CD4-positive, alpha-beta T cell treated with Interferon gamma for 1 hour (primary cell): ENCODE data around the gene ATF7IP2.
A peak's percentile ranks its signal among the peaks of the same experiment; 100 is the strongest.
"Not testable (repeated sequence)": the region's sequence is repeated elsewhere in the genome, so short reads cannot be mapped to it uniquely, and the experiment has no call there.

Source experiments
- DNase-seq: peaks from one replicate; pipeline ENCODE4 v3.0.0-alpha.2; 2020

Gene ATF7IP2, protein sequence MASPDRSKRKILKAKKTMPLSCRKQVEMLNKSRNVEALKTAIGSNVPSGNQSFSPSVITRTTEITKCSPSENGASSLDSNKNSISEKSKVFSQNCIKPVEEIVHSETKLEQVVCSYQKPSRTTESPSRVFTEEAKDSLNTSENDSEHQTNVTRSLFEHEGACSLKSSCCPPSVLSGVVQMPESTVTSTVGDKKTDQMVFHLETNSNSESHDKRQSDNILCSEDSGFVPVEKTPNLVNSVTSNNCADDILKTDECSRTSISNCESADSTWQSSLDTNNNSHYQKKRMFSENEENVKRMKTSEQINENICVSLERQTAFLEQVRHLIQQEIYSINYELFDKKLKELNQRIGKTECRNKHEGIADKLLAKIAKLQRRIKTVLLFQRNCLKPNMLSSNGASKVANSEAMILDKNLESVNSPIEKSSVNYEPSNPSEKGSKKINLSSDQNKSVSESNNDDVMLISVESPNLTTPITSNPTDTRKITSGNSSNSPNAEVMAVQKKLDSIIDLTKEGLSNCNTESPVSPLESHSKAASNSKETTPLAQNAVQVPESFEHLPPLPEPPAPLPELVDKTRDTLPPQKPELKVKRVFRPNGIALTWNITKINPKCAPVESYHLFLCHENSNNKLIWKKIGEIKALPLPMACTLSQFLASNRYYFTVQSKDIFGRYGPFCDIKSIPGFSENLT

DNA sequence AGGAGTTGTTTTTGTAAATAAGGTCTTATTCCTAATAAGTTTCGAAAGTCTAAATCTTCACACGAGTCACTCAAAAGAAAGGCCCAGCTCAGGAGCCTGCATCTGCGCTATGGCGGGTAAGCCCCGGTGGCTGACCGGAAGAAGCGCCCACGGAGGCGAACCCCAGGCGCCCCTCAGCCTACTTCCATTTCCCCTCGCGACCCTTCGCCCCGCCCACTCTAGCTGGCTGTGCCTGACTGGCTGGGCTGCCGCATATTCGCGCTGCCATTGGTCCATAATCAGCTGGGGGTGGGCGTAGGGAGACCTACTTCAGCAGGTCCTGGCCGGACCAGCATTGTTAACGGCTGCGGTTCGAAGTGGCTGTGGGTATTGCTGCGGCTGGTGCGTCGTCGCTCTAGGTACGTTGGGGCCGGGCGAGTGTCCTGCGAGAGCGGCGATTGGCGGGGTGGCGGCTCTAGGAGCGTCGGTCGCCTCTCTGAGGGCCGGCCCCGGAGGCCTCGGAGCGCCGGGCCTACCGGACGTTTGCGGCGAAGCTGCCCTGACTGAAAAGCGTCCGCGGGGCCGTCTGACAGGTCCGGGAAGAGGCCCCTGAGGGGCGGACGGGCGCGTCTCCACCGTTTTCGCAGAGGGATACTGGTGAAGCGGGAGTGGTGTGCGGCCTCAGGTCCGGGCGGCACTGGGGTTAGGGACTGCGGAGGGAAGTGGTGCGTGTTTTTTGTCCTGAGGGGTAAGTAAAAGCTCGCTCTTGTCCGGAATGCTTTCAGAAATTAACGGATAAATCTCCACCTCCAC is at the start of gene ATF7IP2:
Gene ATF7IP2 (plus strand): TSS at position 337 of the 792 bp plus-strand sequence. CDS start 44,560 bp downstream, outside the sequence.
- DNase-seq, result peak; percentile 92

DNA sequence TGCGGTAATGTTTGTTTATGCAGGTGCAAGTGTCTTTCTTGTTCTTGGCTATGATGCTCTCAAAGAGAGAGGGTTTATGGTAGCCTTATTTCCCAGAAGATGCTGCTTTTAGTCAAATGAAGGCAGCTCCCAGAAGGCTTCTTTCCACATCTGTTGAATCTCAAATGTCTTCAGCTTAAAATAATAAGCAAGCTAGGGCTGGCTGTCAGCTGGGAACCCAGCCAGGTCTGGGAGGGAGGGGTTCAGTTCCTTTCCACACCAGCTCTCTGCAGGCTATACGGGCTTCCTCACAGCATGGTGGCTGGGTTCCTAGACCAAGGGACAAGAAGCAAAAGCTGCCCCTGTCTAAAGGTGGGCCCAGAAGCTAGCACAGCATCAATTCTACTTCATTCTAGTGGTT is 47.4 kb upstream of the ATF7IP2 start:
- DNase-seq, result no peak

DNA sequence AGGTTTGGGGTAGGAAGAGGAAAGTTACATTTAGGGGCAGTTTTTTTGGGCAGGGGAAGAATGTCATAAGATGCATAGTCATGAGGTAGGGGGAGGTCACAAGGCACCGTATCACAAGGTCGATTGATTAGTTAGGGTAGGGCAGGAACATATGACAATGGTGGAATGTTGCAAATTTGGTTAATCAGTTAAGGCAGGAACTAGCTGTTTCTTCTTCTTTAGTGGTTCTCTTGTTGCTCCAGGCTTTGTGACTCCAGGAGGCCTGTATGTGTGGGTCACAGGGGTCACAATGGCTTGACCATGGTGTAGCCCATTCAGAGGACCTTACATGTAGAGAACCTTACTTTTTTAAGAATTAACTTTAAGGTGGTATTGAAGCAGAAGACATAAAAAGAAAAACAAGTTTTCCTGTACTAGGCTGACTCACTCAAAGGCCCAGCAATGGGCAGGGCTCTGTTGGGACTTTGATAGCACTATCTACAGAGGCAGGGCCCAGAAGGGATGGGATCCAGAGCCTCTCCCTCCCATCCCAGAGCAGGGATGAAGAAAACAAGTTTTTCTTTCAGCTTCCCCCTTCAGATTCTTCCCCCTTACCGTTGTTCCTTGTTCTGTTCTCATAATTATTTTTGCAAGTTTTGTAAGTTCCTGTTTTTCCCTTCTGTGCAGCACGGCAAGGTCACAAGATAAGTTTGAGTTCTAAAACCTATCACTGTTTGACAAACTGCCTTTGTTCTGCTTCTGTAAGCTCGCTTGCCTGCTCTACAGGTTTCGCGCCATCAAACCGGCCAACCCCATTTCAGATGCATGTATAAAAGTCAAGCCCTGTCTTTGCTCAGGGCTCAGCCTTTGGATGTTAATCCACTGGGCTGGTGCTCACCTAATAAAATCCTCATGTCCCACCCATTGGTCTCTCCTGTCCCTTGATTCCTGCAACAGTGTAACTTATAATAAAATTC is 45.8 kb upstream of the ATF7IP2 start:
- peak; percentile 9 for DNase-seq

DNA sequence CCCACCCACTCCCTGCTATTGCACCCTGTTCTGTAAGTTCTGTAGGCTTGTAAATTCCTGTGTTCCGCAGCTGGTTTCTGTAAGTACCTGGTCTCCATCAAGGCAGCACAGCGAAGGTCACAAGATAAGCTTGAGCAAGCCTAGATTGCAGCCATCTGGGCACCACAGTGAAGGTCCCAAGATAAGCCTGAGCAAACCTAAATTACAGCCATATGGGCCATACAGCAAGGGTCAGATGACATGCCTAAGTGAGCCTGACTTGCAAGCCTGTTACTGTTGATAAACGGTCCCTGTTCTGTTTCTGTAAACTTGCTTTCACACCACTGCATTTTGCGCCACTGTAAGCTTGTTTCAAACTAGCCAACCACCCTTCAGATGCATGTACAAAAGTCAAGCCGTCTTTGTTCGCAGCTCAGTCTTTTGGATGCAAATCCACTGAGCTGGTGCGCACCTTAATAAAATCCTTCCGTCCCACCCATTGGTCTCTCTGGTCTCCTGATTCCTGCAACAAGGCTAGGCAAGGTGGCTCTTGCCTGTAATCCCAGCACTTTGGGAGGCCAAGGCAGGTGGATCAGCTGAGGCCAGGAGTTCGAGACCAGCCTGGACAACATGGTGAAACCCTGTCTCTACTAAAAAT is 42.6 kb upstream of the ATF7IP2 start:
- no peak for DNase-seq

DNA sequence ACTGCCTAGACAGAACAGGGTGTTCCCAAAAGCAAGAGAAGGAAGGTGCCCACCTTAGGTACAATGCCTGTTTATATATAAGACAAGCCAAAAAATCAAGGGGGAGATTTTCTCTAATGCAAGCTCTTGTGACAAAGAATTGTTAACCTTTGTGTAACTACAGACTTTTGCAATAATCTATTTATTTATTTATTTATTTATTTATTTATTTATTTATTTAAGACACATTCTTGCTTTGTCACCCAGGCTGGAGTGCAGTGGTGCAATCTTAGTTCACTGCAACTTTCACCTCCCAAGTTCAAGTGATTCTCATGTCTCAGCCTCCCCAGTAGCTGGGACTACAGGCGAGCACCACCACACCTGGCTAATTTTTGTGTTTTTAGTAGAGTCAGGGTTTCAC is 41.2 kb upstream of the ATF7IP2 start:
- DNase-seq, result not testable (repeated sequence)

DNA sequence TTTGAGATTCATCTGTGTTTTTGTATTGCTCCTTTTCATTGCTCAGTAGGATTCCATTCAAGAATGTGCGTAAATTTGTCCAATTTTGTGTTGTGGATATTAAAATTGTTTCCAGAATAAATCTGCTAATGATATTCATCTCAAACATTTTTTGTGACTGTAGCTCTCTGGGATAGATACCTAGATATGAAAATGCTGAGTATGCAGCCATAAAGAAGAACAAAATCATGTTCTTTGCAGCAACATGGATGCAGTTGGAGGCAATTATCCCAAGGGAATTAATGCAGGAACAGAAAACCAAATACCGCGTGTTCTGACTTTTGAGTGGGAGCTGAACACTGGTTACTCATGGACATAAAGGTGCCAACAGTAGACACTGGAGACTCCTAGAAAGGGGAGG is 40.2 kb upstream of the ATF7IP2 start:
- DNase-seq, result no peak

DNA sequence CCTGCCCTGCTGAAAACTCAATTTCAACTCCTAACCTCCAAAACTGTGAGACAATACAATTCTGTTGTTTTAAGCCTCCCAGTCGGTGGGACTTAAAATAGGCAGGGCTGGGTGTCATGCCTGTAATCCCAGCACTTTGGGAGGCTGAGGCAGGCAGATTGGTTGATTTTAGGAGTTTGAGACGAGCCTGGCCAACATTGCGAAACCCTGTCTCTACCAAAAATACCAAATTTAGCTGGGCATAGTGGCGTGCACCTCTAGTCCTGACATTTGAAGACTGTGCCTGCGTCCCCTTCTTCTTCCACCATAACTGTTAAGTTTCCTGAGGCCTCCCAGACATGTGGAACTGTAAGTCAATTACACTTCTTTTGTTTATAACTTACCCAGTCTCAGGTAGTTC is 36.0 kb upstream of the ATF7IP2 start:
- DNase-seq, result no peak

DNA sequence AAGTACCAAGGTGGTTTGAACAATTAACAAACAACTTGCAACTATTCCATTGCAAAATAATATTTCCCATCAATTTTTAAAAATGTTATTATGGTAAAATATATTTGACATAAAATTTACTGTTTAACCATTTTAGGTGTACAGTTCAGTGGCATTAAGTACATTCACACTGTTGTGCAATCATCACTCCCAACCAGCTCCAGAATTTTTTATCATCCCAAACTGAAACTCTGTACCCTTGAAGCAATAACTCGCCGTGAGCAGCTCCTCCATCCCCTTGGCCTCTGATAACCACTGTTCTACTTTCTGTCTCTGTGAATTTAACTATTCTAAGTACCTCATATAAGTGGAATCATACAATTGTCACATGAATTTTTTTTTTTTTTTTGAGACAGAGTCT is 33.6 kb upstream of the ATF7IP2 start:
- no peak for DNase-seq

DNA sequence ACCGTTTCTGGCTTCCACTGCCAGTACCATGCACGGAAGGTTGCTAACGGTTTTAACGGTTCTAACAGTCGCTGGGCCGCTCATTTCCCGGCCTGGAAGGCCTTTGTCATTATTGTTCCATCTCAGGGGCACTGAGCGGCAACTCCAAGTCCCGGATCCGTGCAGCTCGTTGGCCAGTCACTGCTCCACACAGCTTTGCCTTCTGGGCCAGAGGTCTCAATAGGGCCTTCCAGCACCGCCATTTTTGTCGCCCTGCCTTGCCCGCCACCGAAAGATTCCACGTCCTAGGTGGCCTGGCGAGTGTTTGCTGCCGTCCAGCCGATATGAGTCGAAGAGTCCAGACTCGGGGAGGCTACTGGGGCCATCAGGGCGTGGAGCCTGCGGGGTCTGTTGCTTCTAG is 30.3 kb upstream of the ATF7IP2 start:
- DNase-seq, result no peak

DNA sequence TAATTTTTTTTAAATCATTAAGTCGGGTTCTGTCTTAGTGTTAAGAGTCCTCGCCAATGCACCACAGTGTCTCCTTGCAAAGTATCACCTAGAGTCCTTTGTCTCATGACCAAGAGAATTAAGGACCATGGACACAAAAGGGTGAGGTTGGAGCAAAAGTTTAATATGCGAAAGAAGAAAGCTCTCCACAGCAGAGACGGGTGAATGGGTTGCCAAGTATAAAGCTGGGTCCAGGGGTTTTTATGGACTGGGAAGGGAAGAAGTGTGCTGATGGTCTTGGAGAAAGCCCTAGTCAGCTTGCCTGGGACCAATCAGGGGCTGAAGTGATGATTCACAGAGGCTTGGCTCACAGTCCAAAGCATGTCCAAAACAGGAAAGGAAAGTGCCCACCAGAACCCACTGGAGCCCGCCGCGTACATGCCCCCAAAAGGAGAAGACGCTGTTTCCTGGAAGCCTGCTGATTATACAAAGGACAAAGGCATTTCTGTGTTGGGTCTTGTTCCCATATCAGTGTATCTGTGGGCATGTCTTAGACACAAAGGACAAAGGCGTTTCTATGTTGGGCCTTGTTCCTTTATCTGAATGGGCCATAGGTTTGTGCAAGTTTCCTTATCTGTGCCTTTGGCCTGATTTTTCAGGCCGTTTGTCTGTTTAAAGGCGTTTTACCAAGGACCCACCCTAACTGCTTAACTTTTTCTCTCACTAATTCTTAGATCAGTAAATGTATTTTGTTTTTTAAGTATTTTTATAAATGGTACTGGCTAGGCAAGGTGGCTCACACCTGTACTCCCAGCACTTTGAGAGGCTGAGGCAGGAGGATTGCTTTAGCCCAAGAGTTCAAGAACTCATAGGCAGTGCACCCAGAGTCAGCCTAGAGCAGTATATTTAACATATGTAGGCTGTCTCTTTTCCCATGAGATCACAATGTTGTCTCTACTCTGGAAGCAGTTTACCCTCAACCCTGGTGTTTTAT is 28.7 kb upstream of the ATF7IP2 start:
- DNase-seq, result no peak

DNA sequence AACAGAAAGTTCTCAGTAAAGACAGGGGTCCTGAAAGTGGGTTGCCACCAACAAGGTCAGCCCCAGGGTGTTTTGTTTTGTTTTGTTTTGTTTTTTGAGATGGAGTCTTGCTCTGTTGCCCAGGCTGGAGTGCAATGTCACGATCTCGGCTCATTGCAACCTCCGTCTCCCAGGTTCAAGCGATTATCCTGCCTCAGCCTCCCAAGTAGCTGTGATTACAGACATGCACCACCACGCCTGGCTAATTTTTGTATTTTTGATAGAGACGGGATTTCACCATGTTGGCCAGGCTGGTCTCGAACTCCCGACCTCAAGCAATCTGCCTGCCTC is 24.1 kb upstream of the ATF7IP2 start:
- not testable (repeated sequence) for DNase-seq

DNA sequence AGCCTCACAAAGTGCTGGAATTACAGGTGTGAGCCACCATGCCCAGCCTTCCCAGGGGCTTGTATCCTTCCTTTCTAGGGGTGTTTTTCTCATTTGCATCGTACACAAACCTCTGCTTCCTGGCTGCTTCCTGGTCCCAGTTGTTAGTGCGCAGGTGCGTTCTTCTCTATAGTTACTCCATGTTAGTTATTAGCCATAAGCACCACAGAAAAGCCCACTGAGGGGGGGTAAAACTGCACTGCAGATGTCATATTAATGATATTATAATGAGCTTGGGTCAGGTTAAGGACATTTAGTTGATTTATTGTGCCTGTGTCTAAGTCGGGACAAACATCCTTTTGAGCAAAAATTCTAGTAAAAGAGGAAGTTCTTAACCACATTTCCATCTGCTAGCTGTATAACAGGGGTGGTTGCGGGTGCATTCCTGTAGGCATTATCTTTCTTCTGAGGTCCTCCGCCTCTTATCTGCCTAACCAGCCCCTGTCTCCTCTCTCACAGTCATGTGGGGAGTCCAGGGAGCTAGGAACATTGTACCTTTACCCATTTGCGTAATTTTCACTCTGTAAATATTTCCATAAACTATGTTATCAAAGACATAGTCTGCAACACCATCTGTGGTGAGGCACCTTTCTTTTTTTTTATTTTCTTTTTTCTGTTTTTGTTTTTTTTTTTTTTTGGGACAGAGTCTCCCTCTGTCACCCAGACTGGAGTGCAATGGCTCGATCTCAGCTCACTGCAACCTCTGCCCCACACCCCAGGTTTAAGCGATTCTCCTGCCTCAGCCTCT is 23.6 kb upstream of the ATF7IP2 start:
- no peak for DNase-seq

DNA sequence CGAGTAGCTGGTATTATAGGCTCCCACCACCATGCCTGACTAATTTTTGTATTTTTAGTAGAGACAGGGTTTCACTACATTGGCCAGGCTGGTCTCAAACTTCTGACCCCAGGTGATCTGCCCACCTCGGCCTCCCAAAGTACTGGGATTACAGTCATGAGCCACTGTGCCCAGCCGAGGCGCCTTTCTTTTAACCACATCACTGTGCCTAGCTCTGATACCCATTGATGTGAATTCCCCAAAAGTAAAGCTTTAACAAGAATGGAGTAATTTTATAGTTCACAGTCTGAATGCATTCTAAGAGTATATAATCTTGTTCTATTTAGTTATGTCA is 23.0 kb upstream of the ATF7IP2 start:
- DNase-seq, result not testable (repeated sequence)

DNA sequence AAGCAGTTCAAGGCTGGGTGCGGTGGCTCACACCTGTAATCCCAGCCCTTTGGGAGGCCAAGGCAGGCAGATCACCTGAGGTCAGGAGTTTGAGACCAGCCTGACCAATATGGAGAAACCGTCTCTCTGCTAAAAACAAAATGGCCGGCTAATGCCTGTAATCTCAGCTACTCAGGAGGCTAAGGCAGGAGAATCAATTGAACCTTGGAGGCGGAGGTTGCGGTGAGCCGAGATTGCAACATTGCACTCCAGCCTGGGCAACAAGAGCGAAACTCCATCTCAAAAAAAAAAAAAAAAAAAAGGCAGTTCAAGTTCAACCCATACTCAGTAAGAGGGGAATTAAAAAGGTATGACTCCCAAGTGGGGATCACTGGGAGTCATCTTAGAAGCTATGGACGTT is 19.2 kb upstream of the ATF7IP2 start:
- DNase-seq, result not testable (repeated sequence)

DNA sequence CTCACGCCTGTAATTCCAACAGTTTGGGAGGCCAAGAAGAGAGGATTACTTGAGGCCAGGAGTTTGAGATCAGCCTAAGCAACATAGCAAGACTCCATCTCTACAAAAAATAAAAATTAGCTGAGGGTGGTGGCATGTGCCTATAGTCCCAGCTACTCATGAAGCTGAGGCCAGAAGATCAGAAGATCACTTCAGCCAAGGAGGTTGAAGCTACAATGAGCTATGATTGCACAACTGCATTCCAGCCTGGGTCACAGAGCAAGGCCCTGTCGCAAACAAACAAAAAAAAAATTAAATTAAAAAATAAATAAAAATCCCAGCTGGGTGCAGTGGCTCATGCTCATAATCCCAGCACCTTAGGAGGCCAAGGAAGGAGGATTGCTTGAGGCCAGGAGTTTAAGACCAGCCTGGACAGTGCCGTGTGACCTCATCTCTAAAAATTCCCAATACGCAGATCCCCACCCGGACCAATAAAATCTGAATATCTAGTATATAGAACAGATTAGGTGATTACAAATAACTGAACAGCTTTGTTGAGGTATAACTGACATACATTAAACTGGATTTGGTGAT is 18.2 kb upstream of the ATF7IP2 start:
- no peak for DNase-seq

DNA sequence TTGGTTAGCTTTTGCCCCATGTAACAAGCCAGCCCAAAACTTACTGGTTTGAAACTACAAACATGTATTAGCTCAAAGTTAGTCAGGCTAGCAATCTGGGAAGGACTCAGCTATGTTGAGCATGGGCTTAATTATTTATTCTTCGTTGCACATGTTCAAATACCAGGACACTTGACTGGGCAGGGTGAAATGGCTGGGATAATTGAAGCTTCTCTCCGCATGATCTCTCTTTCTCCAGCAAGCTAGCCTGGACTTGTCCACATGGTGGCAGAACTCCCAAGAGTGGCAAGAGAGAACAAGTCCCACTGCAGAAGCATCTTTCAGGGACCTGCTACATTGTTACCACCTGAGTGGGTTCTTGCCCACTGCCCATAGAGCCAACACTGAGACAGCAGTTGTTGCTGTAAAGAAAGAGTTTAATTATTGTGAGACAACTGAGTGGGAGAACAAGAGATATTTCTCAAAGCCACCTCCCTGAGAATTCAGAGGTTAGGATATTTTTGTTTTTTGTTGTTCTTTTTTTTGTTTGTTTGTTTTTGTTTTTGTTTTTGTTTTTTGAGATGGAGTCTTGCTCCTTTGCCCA is 16.8 kb upstream of the ATF7IP2 start:
- DNase-seq, result no peak

DNA sequence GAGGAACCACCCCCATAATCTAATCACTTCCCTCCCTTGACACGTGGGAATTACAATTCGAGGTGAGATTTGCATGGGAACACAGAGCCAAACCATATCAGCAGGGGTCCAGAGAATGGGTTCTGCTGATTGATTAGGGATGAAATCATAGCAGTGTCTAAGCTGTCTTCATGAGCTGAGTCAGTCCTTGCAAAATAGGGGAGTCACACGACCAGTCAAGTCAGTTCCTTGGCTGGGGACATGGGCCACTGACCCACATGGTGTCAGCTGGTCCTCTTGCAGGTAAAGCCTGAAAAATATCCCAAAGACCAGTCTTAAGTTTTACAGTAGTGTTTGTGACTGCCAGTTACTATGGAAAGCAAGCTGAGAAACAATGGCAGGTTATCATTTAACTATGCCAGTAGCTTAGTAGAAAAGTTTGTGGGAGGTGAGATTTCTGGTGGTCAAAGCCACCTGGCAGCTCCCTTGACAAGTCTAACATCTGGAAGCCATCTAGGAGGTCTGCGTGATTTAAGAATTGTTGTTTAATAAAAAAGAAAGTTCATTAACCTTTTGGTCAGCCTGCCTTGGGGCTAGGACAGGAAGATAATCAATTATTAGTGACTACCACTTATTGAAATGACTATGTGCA is 15.7 kb upstream of the ATF7IP2 start:
- DNase-seq, result no peak

DNA sequence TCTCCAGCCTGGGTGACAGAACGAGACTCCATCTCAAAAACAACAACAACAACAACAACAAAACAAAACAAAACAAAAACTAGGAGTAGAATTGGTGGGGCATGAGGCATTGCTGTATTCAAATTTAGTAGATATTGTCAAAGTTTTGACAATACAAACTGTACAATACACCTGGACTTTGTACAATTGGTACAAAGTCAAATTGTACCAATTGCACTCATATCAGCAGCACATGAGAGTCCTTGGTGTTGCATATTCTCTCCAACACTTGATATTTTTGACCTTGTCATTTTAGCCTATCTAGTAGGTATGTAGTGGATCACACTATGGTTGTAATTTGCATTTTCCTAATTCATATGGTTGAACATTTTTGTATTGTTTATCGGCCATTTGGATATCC is 14.3 kb upstream of the ATF7IP2 start:
- no peak for DNase-seq

DNA sequence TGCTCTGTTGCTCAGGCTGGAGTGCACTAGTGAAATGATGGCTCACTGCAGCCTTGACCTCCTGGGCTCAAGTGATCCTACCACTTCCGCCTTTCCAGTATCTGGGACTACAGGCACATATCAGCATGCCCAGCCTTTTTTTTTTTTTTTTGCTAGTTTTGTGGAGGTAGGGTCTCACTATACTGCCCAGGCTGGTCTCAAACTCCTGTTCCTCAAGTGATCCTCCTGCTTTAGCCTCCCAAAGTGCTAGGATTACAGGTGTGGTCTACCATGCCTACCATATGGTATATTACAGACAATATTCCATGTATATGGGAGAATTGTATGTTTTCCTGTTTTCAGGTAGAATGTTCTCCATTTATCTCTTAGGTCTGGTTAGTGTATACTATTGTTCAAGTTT is 12.3 kb upstream of the ATF7IP2 start:
- DNase-seq, result no peak
